GM19438 (cell line): Measurements from ENCODE around the gene ZNF674.

Experiments used
- ATAC-seq: cut with Tn5 transposase; IDR thresholded peaks from one replicate; pipeline ENCODE4 v1.9.1; 2021; ENCODE audit warnings: low read depth; ENCODE audit not compliant: unreplicated experiment

The ZNF674 gene

GRCh38 chrX:46545111-46546005 is at the start of gene ZNF674:
TSS of gene ZNF674 (minus strand) at chrX:46545421. CDS start at chrX:46542087, 3,334 bp downstream.
- peak; percentile 84 for ATAC-seq

- no peak for ATAC-seq
Measured at GRCh38 chrX:46589977-46590723, 44.9 kb upstream of the ZNF674 start.

DNA sequence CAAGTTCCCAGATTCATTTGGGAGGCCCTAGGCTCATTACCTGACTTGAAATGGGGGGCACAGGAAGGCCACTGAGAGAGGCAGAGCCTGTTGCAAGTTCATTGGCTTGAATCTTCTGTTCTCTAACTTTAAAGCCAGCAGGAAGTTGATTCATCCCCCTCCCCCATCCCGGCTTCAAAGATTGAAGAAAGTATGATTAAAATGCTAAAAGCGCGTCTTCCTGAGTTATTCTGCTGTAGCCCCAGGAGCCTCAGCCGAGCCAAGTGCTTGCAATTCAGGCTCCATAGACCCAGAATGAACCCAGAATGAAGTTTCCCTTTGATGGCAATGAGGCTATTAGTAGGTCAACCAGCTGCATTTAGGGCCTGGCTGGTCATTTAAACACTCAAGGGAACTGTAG is 43.0 kb upstream of the ZNF674 start:
- ATAC-seq = no peak

DNA sequence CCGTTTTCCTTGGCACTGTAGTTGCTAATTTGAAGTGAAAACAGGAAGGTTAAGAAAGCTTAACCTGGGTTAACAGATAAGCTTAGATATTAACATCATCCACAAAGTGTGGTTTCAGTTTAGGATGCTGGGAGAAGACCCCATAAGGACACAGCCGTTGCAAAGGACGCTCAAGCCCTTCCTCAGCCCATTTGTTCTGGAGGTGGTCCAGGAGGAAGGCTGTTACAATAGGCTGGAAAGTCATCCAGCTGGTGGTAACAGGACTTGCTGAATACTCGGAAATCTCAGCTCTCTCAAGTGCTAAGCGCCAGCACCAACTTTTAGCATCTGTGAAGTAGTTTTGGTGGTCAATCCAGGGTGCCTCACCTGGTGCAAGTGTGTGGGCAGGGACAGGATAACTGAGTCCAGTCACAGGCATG is 42.5 kb upstream of the ZNF674 start:
- ATAC-seq = no peak

DNA sequence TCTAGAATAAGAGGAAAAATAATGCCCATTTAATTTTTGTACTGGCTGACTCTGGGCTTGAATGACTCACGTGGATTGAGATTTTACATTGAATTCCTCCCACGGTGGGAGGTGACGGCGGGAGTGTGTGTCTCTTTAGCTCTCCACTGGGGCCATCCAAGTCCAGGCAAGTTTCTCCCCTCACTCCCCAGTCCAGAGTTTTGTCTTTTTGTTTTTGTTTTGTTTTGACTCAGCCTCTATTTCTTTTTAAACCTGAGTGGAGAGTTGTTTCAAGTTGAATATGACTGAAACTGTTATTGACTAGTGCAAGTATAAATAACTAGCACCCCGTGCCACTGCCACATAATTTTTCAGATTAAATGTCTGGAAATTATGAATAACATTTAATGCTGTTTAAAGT is 41.9 kb upstream of the ZNF674 start:
- peak; percentile 52 for ATAC-seq

- ATAC-seq = no peak
Measured at GRCh38 chrX:46584736-46585135, 39.5 kb upstream of the ZNF674 start.

GRCh38 chrX:46582966-46583365 is 37.7 kb upstream of the ZNF674 start:
- ATAC-seq = no peak

- ATAC-seq = no peak
Measured at GRCh38 chrX:46582325-46582724, 37.1 kb upstream of the ZNF674 start.

- ATAC-seq = no peak
Measured at GRCh38 chrX:46580613-46581012, 35.4 kb upstream of the ZNF674 start.

GRCh38 chrX:46579250-46579649 is 34.0 kb upstream of the ZNF674 start:
- ATAC-seq = no peak

DNA sequence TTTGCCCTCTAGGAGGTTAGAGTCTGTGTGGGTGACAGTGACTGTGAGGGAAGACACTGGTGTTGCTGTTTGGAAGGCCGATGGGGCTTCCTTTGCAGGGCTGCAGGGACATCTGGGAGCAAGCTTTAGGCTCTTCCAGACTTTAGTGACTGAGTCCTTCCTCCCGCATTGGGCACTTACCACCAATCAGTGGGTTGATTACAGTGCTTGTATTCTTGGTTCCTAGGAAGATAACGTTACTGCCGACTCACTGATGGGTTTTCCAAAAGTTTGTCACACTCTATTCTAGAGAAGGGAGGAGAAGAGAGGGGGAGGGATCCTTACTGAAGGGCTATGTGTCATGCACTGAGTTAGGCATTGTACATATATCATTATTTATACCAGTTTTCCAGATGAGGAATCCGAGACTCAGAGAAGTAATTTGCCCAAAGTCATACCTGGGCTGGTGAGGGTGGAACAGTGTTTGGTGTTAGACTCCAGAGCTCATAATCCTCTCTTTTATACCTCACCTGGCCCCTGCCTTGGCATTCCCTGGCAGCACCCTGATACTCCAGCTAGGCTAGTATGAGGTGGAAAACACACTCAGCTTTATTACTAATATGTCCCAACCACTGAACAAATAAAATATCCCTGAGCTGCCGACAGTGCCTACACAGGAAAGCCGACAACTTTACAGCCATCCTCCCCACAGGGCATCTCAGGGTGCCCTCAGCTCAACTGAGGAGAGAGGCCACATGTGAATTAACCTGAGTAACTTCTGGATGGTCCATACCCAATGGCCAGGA is 32.2 kb upstream of the ZNF674 start:
- ATAC-seq = no peak

DNA sequence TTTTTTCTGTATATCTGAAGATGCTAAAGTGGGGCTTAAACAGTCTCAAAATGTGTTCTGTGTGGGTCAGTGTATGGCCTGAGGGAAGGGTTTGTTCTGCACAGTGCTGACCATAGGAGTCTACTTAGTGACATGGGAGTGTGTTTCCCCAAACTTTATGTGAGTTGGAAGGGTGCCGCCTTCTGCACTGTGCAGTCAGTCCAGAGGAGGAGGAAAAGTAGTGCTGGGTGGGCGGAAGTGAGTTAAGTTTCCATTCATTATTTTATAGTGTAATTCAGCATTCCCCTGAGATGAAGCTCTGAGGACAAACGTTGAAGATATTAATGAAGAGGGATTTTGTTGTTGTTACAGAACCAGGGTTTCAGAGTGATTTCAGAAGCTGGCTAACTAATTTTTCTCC is 31.2 kb upstream of the ZNF674 start:
- no peak for ATAC-seq

DNA sequence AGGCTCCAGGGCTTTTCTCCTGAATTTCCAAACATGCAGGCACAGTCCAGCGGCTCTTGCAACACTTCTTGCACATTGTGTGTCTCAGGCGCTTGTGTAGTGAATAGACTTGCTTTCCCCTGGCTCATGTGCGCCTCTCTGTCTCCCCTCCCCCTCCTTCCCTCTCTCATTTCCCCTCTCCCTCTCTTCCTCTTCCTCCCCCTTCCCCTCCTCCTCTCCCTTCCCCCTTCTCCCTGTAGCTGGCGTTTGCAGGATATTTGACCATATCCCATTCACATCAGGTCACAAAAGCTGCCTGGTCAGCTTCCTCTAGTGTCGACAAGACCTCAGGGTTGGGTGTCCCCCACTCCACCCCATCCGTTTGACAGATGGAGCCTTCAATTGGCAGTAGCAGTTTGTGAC is 30.8 kb upstream of the ZNF674 start:
- ATAC-seq = no peak

DNA sequence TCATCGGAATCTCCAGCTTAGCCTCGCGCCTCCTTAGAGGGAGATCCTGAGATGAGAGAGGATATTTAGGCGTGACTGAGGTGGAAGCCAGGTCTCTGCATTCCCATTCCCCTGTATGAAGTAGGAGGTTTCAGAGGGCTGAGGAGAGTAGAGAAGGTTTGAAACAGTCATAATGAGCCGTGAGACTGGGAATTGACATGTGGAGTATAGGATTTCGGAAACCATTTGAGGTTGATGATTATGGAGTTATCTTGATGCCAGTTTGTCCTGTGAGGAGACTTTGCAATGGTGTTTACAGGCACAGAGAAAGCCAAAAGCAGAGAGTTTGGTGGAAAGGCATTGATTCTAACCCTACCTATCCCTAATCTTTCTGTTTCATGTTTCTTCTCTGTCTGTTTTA is 30.4 kb upstream of the ZNF674 start:
- ATAC-seq = no peak

DNA sequence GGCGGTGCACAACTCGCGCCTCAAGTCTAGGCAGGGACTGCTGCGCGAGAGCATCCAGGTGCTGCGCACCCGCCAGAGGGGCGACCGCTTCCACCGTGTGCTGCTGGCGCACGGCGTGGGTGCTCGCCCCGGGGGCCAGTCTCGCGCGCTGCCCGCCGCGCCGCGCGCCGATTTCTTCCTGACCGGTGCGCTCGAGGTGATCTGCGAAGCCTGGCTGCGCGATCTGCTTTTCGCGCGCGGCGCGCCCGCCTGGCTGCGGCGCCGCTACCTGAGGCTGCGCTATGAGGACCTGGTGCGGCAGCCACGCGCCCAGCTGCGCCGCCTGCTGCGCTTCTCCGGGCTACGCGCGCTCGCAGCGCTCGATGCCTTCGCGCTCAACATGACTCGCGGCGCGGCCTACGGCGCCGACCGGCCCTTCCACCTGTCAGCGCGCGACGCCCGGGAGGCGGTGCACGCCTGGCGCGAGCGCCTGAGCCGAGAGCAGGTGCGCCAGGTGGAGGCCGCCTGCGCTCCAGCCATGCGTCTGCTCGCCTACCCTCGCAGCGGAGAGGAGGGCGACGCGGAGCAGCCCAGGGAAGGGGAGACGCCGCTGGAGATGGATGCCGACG is 29.7 kb upstream of the ZNF674 start:
- no peak for ATAC-seq

- peak; percentile 33 for ATAC-seq
Measured at GRCh38 chrX:46573892-46574773, 28.9 kb upstream of the ZNF674 start.

- ATAC-seq = peak; percentile 29
Measured at GRCh38 chrX:46573331-46573891, 28.2 kb upstream of the ZNF674 start, which contains the start of gene CHST7. TSS of gene CHST7 (plus strand) at chrX:46573765. CDS start at chrX:46573932, 167 bp downstream.

DNA sequence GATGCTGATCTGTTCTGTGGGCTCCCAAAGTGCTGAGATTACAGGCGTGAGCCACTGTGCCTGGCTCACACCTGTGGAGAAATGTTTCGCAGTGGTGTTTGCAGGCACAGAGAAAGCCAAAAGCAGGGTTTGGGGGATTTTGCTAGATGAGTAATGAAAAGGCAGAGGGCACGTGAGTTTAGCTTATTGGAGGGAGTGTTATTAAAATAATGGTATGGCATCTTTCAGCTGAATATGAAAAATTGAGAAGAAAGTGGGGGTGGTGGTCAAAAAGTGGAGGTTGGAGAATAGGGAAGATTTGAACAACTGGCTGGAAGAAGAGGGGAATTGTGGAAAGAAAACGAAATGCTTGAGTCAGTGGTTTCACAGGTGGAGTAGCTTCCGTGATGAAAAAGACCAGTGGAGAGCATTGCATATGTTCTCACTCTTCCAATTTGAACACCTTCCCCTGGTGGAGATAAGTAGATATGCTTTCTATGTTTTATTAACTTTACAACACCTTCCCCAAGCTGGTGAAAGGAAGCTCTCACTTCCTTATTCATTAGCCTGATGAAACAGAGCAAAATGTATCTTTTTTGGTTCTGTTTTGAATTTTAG is 27.2 kb upstream of the ZNF674 start:
- ATAC-seq = peak; percentile 47
